GM21360 (cell line): ENCODE measurements around the gene OR2D3.
"Not testable (repeated sequence)": the region's sequence is repeated elsewhere in the genome, so short reads cannot be mapped to it uniquely, and the experiment has no call there.

Experiments used
- ATAC-seq: cut with Tn5 transposase; IDR thresholded peaks from one replicate; pipeline ENCODE4 v1.9.1; 2021; ENCODE audit warnings: mild to moderate bottlenecking, moderate library complexity; ENCODE audit not compliant: unreplicated experiment

The OR2D3 gene

GRCh38 chr11:6920702-6921101 is at the start of gene OR2D3:
Gene OR2D3 (plus strand): TSS chr11:6921002. CDS start chr11:6921002, 0 bp downstream.
- ATAC-seq = no peak

- no peak for ATAC-seq
Measured at GRCh38 chr11:6871278-6871677, 49.5 kb upstream of the OR2D3 start.

DNA sequence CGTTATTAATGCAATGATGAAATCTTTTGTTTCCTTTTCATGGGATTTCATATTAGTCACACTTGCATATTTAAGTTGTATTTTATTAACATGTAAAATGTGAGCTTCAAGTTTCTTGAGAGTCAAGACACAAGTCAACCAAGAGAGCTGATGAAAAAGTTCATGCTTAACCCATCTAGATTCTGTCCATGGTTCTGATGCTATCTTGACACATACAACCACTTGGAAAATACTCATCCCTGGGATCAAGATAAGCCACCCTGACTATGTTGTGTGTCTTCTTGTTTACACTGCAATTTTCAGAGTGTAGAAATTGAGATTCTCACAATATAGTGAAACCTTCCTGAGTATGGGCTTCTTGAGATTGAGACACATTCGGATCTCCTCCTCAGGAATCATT is 45.0 kb upstream of the OR2D3 start:
- ATAC-seq = no peak

- ATAC-seq = no peak
Measured at GRCh38 chr11:6876325-6876724, 44.5 kb upstream of the OR2D3 start, which contains the start of gene OR10A4. Gene OR10A4 (plus strand): TSS chr11:6876625. CDS start chr11:6876648, 23 bp downstream.

GRCh38 chr11:6876914-6877313 is 43.9 kb upstream of the OR2D3 start:
- no peak for ATAC-seq

DNA sequence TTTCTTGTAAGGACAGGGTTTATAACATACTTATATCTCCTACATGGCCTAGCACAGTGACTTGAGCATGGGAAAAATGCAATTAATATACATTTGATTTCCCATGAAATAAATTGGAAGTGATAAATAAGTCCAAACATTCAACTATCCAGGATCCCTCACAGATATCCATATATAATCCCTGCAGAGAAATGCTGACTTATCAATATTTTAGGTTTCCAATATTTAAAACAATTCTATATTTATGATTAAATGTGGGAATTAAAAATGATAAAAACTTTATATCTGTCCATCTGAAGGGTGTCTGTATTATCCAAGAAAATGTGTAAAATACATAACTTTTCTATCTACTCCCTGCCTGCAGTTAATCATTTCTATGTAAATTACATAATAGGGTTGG is 38.1 kb upstream of the OR2D3 start:
- no peak for ATAC-seq

DNA sequence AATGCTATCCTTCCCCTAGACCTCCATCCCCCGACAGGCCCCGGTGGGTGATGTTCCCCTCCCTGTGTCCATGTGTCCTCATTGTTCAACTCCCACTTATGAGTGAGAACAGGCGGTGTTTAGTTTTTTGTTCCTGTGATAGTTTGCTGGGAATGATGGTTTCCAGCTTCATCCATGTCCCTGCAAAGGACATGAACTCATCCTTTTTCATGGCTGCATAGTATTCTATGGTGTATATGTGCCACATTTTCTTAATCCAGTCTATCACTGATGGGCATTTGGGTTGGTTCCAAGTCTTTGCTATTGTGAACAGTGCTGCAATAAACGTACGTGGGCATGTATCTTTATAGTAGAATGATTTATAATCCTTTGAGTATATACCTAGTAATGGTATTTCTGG is 33.1 kb upstream of the OR2D3 start:
- ATAC-seq = not testable (repeated sequence)

DNA sequence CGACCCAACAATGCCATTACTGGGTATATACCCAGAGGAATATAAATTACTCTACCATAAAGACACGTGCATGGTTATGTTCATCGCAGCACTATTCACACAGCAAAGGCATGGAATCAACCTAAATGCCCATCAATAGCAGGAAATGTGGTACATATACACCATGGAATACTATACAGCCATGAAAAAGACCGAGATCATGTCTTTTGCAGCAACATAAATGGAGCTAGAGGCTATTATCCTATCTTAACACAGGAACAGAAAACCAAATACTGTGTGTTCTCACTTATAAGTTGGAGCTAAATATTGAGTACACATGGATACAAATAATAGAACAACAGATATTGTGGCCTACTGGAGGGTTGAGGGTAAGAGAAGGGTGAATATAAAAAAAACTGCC is 32.0 kb upstream of the OR2D3 start:
- no peak for ATAC-seq

DNA sequence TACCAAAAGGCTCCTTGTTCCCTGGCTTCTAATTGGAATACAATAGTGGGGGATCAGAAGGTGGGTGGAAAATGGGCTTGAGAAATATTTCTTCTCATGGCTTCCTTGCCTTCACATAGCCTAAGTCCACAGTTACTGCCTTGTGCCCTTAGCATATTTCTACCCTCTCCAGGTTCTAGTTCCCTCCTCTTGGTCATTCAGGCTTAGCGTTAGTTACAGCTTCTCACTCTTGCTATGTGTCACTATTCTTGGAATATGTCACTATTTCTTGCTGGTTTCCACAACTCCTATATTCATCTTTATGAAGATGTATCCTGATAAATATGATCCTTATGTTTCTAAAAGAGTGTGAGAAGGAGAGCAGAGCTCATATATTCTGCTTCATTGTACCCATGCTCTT is 31.0 kb upstream of the OR2D3 start:
- ATAC-seq = peak; percentile 54

GRCh38 chr11:6892400-6892799 is 28.4 kb upstream of the OR2D3 start, which contains the start of gene OR2D2:
Gene OR2D2 (minus strand): TSS chr11:6892500. CDS start chr11:6892500, 0 bp downstream.
- ATAC-seq = no peak

DNA sequence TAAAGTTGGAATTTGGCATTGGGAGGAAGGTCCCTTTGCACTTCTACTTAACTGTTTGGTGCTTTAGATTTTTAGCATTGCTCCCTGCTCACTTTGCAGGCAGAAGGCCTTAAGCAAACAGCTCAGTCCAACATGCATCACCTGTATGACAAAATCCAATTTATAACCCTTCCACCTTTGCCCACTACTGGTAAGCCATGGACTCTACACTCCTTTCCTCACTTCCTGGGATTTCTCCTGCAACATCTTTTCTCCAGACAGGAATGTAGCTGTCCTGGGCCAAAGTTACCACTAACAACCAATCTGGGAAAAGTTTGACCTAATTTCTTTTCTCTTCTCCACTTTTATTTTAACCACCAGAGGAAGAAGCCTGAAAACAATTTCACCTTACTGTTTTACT is 26.7 kb upstream of the OR2D3 start:
- no peak for ATAC-seq

- ATAC-seq = peak; percentile 94
Measured at GRCh38 chr11:6895010-6895409, 25.8 kb upstream of the OR2D3 start.

GRCh38 chr11:6898911-6899310 is 21.9 kb upstream of the OR2D3 start:
- ATAC-seq = no peak

DNA sequence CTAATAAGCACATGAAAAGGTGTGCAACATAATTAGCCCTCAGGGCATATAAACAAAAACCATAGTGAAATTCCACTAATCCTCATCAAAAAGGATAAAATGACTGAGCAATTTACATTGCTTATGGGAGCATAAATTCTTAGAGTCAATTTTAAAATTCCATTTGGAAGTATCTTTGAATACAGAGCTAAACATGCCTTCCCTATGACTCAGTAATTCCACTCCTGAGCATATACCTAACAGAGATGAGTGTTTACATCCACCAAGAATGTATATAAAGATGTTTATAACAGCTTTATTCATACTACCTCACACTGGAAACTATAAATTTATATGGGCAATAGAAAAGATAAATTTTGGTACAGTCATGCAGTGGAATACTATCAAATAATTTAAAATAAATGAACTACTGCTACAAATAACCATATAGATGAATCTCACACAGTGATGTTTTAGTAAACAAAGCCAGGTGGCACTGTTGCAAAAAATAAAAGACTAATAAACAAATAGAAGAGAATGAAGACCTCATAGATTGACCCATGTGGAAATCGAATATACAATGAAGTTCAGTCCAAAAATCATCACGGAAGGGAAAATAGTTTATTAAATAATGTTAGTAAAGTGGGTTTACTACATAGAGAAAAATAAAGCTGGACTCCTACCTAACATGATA is 20.3 kb upstream of the OR2D3 start:
- no peak for ATAC-seq

- not testable (repeated sequence) for ATAC-seq
Measured at GRCh38 chr11:6904804-6905203, 16.0 kb upstream of the OR2D3 start.

DNA sequence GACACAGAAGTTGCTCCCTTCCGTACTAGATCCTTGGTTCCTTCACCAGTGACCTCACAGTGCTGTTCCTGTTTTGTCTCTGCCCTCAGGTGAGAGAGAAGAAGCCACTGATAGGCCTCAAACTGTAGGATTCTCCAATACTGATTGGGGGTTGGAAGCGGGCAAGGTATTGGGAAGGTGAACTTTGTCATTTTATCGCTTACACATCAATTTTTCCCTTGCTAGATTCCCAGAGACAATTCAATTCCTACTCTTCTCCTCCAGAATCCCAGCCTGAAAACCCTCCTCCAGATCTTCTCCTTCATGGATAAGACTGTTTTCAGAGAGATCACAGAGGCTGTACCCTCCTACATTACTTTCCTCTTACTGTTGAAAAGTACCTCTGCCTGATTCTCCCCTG is 9.4 kb upstream of the OR2D3 start:
- ATAC-seq = no peak

DNA sequence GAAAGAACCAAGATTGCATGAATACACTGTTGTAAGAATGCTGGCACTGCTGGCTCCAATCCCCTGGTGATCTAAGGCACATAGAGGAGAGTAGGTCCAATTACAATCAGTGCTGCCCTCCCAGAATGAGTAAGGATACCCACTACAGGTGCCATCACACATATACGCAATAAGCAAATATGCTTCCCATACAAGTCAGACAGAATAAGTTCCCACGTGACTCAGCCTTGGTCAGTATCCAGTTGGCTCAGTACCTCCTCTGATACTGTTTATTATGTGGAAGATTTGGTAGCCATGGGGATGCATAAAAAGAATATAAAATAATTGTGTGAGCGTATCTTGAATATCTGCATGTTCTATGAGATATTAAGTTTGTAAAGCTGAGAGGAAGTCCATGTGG is 8.9 kb upstream of the OR2D3 start:
- no peak for ATAC-seq

GRCh38 chr11:6919698-6920097 is 1.1 kb upstream of the OR2D3 start:
- no peak for ATAC-seq

- ATAC-seq = no peak
Measured at GRCh38 chr11:6925007-6925577, 4.3 kb downstream of the OR2D3 start.

DNA sequence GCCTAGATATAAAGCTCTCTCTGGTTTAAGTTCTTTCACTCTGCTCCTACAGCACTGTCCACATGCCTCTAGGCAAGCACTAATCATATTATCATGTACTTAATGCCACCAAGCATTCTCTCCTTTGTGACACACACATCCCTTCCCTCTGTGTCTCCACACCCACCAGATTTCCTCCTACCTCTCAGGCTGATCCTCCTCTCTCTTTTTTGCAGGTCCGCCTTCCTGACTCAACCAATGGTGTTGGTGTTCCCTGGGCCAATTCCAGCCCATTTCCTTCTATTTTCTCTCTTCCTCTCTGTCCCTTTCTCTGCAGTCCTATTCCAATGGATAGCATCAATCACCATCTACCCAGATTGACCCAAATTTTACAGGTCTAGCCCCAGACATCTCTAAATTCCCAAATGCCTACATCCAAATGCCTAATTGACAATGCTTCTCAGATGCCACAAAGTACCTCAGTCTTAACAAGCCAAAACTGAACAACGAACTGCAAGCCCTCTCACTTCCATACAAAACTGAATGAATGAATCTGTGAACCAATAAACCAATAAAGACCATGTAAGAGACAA is 4.9 kb downstream of the OR2D3 start:
- ATAC-seq = peak; percentile 8

DNA sequence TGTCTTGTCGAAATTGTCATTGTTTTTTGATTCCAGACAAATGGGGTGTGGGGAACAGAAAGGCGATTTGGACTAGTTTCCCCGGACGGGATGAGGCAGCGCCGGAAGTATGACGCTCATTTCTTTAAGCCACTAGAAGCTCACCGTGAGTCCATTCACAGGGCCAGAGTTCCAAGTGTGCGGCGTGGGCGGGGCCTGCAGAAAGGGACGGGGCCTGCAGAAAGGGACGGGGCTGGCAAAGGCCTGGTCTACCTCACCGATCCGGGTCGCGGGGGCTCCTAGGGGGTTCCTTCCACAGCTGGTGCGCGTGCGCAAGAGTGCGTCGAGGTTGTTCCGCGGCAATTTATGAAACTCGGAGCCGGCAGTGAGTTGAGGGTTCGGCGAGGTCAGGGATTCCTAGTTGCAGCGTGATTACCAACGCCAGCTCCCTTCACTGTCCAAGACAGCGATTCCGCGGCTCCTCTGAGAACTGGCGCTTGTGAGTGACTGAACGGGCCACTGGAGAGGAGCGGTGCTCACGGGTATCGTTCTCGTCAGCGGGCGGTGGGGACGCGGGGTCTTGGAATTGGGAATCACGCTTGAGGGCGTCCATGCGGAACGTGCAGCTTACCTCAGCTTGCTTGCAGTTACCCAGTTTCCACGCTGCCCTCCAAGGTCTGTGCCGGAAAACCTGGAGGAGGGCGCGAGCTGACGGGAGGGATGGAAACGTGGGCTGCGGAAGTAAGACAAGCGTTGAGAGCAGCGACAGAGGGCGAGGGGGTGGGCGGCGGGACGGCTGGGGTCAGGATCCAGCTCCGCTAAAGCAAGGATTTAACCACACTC is 5.6 kb downstream of the OR2D3 start, which contains the start of gene ZNF215:
ZNF215 (plus strand) TSS at position 219 of the 822 bp plus-strand sequence. CDS start 5,847 bp downstream, outside the sequence.
- peak; percentile 82 for ATAC-seq
